Suprapubic skin (tissue), 4 donors: ENCODE data around the gene ANKRD11. TPM values are rescaled to one million over a fixed set of nuclear protein-coding genes. Genes with fewer than 3 reads are reported as not detected.
"Not testable (repeated sequence)": the region's sequence is repeated elsewhere in the genome, so short reads cannot be mapped to it uniquely, and the experiment has no call there.

Source experiments
- DNase-seq, 2 donors: peaks; one replicate each; pipeline ENCODE4 v3.0.0-alpha.2; 2019; ENCODE audit warnings: low spot score in 2 of 2
- H3K27ac ChIP-seq: fragments of 200-600 bp; sonication (generic); one replicate; pipeline ENCODE4 v1.5.1; 2019
- H3K27me3 ChIP-seq: fragments of 200-600 bp; sonication (generic); one replicate; pipeline ENCODE4 v1.5.1; 2019
- H3K36me3 ChIP-seq: fragments of 200-600 bp; sonication (generic); one replicate; pipeline ENCODE4 v1.5.1; 2019
- H3K4me1 ChIP-seq: fragments of 200-600 bp; sonication (generic); one replicate; pipeline ENCODE4 v1.5.1; 2019
- H3K4me3 ChIP-seq: fragments of 200-600 bp; sonication (generic); one replicate; pipeline ENCODE4 v1.5.1; 2019; ENCODE audit warnings: mild to moderate bottlenecking
- H3K9me3 ChIP-seq: fragments of 200-600 bp; sonication (generic); one replicate; pipeline ENCODE4 v1.5.1; 2019
- EP300 ChIP-seq: sonication (generic); formaldehyde crosslinking; IDR thresholded peaks from one replicate; pipeline ENCODE4 v1.6.1; 2017; ENCODE audit warnings: antibody characterized with exemption
- POLR2A ChIP-seq, 2 donors: fragments of 450-650 bp; IDR thresholded peaks; one replicate each; pipeline ENCODE4 v1.6.1; 2017; ENCODE audit warnings: antibody characterized with exemption in 2 of 2, mild to moderate bottlenecking in 2 of 2, moderate library complexity in 2 of 2
- POLR2AphosphoS5 ChIP-seq, 3 donors: sonication (generic); formaldehyde crosslinking; IDR thresholded peaks; one replicate each; pipeline ENCODE4 v1.6.1; 2017; ENCODE audit warnings: antibody characterized with exemption in 3 of 3
- WGBS: methylation state at CpG from one replicate; pipeline ENCODE4 v1.1.5; 2018; 5-methylcytosine and 5-hydroxymethylcytosine counted together
- total RNA-seq, 4 donors: library from RNA; depleted of rRNA; stranded (reverse); fragments of >200 nt; gene quantifications; one replicate each; pipeline ENCODE4 v1.1.0, GENCODE V29; 2016
- TF ChIP-seq, protein P1 (sequence below), 2 donors: fragments of 200-600 bp in 1 of 2; fragments of 450-650 bp in 1 of 2; sonication (generic) in 1 of 2; IDR thresholded peaks; one replicate each; pipeline ENCODE4 v1.5.1; 2016 to 2019; ENCODE audit warnings: antibody characterized with exemption in 2 of 2, mild to moderate bottlenecking in 1 of 2, moderate library complexity in 1 of 2

ANKRD11 gene
- total RNA-seq, 4 donors from 2014 or later, result 85.4 to 212 (median 127) TPM

DNA sequence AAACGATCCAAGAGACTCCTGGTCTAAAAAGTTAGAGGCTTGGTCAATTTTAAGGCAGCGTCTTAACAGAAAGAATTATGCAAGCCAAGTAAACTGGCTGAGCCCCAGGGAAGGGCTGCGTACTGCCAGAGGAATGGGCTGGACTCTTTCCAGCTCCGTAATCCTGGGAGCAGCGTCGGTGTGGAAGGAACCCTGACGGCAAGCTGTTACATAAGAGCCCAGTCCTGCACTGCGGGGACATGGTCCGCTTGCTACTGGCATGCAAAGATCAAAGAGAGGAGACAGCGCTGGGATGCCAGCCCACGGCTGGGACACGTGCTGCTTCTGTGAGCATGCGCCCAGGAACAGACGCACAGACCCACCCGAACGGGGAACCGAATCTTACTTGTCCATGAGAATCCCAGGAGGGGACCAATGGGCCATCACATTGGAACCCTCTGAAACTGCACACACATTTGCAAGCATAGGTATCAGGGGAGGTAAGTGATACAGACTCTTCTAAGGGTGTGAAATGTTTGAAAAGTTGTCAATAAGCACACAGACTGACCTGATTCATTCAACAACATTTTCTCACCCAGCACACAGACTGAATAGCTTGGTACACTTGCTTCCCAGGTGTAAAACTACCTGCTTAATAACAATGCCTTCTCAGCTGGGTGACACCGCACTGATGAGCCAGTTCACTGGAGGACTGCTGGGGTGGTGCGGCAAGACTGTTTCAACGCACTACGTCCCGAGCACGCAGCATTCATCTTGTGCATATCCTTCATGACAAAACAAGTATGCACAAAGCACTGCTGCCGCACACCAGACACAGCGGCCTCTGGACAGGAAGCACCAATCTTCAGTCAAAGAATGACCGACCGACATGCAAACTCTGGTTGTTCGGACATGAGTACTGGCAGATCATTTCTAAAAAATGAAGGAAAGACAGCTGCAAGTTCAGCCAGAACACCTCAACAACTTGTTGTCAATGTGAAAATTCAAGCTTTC is 94.9 kb downstream of the ANKRD11 start:
- no peaks in the 10 kb centered on the region for H3K27me3 ChIP-seq
- H3K36me3 ChIP-seq, result no peaks in the 10 kb centered on the region
- no peak overlapping the region for H3K27ac ChIP-seq
- 38% methylated on average over 28 of the region's 28 CpGs for WGBS
- H3K9me3 ChIP-seq, result no peaks in the 10 kb centered on the region
- peak; percentile 90 to 93 for DNase-seq
- TF ChIP-seq POLR2A (IDR thresholded peaks at IDR 0.05), result no peak
- TF ChIP-seq, protein P1, sequence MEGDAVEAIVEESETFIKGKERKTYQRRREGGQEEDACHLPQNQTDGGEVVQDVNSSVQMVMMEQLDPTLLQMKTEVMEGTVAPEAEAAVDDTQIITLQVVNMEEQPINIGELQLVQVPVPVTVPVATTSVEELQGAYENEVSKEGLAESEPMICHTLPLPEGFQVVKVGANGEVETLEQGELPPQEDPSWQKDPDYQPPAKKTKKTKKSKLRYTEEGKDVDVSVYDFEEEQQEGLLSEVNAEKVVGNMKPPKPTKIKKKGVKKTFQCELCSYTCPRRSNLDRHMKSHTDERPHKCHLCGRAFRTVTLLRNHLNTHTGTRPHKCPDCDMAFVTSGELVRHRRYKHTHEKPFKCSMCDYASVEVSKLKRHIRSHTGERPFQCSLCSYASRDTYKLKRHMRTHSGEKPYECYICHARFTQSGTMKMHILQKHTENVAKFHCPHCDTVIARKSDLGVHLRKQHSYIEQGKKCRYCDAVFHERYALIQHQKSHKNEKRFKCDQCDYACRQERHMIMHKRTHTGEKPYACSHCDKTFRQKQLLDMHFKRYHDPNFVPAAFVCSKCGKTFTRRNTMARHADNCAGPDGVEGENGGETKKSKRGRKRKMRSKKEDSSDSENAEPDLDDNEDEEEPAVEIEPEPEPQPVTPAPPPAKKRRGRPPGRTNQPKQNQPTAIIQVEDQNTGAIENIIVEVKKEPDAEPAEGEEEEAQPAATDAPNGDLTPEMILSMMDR (IDR thresholded peaks at IDR 0.05), result no peak
- TF ChIP-seq POLR2AphosphoS5 (IDR thresholded peaks at IDR 0.05), result peak in 2 of 3 donors; percentile 58 to 84
- TF ChIP-seq EP300, result peak; percentile 77
- peaks cover 55% of the 10 kb centered on the region for H3K4me1 ChIP-seq
- H3K4me3 ChIP-seq, result no peak overlapping the region

DNA sequence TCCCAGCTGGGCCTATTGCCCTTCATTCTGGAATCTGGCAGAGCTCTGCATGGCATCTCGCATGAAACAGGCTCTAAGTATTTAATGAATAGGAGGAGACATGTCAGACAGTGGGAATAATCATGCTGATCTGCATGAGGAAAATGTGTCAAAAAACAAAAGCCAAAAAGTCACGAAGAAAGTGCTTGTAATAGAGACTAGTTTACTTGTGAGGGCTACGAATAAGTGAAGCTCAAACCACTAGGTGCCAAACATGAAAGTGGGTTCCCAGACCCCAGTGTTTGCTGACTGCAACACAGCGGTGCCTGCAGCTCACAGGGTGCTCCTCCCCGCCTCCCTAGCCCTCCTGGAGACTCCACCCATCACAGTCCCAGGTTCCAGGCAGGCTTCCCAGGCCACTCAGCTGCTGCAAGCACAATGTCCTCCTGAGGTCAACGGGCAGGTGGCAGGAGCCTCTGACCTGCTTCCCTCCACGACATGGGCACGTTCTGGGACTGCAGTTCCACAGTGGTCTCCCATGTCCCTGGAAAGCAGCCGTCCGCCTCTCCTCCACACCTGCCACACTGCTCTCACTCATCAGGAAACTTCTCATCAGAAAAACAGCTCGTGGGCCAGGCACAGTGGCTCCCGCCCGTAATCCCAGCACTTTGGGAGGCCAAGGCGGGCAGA is 96.5 kb downstream of the ANKRD11 start:
- H3K36me3 ChIP-seq, result no peaks in the 10 kb centered on the region
- no peak overlapping the region for H3K27ac ChIP-seq
- no peak overlapping the region for H3K4me3 ChIP-seq
- no peak for DNase-seq
- 58% methylated on average over 14 of the region's 14 CpGs for WGBS
- no peaks in the 10 kb centered on the region for H3K9me3 ChIP-seq
- H3K4me1 ChIP-seq, result peaks cover 55% of the 10 kb centered on the region
- no peak for TF ChIP-seq POLR2A (IDR thresholded peaks at IDR 0.05)
- no peak for TF ChIP-seq POLR2AphosphoS5 (IDR thresholded peaks at IDR 0.05)
- TF ChIP-seq EP300, result no peak
- TF ChIP-seq, protein P1 (IDR thresholded peaks at IDR 0.05), result no peak
- no peaks in the 10 kb centered on the region for H3K27me3 ChIP-seq

DNA sequence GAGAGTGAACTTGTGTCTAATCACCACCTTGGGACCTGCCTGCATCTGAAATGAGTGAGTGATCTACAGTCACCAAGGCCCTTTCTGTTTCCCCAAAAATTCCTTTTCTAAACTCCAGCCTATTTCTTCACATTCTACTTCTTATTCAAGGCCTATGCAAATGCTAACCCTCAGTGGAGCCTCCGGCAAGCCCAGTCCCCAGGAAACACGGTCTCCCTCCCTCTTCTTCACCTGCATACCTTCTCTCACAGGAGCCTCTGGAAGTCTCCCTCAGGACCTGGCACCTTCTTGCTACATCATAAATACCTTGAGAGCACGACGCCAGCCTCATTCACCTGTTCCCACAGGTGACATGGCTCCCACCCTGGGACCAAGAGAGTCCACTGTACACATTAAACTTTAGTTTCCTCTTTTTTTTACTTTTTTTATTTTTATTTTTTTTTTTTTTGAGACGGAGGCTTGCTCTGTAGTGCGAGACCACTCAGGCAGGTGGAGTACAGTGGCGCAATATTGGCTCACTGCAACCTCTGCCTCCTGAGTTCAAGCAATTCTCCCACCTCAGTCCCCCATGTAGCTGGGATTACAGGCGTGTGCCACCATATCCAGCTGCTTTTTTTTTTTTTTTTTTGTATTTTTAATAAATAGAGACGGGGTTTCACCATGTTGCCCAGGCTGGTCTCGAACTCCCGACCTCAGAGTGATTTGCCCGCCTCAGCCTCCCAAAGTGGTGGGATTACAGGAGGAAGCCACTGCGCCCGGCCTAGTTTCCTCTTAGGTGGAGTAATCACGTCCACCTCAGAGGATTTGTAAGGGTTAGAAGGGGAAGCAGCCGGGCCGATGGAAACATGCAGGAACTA is 97.3 kb downstream of the ANKRD11 start:
- Histone ChIP-seq H3K4me3 (no peak overlapping the region), H3K27ac (no peak overlapping the region), H3K27me3 (no peaks in the 10 kb centered on the region), H3K9me3 (no peaks in the 10 kb centered on the region), H3K4me1 (peaks cover 55% of the 10 kb centered on the region), H3K36me3 (no peaks in the 10 kb centered on the region)
- TF ChIP-seq, protein P1 (IDR thresholded peaks at IDR 0.05), result no peak
- TF ChIP-seq POLR2AphosphoS5 (IDR thresholded peaks at IDR 0.05) (no peak), EP300 (no peak), POLR2A (IDR thresholded peaks at IDR 0.05) (no peak)
- no peak for DNase-seq
- WGBS, result 54% methylated on average over 17 of the region's 17 CpGs

DNA sequence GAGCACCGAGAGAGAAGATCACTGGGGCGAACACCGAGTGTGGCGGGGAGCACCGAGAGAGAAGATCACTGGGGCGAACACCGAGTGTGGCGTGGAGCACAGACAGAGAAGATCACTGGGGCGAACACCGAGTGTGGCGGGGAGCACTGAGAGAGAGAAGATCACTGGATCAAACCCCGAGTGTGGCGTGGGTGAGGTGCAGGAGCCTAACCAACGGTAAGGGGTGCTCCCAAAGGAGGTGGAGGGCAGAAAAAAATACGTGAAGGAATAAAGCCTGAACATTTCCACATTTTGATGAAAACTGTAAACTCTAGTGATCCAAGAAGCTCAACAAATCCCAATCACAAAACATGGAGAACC is 100.2 kb downstream of the ANKRD11 start:
- 93% methylated on average over 15 of the region's 15 CpGs for WGBS
- H3K4me1 ChIP-seq, result peaks cover 43% of the 10 kb centered on the region

DNA sequence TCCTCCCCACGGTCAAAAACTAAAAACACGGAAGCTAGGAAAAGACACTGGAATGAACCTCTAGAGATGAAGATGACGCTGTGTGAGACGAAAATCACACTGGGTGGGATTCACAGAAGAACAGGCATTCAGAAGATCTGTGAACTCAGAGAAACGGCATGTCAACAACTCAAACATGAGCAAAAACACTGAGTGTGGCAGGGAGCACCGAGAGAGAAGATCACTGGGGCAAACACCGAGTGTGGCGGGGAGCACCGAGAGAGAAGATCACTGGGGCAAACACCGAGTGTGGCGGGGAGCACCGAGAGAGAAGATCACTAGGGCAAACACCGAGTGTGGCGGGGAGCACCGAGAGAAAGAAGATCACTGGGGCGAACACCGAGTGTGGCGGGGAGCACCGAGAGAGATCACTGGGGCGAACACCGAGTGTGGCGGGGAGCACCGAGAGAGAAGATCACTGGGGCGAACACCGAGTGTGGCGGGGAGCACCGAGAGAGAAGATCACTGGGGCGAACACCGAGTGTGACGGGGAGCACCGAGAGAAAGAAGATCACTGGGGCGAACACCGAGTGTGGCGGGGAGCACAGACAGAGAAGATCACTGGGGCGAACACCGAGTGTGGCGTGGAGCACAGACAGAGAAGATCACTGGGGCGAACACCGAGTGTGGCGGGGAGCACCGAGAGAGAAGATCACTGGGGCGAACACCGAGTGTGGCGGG is 100.7 kb downstream of the ANKRD11 start:
- not testable (repeated sequence) for H3K36me3 ChIP-seq, H3K27ac ChIP-seq, DNase-seq, H3K9me3 ChIP-seq, H3K4me3 ChIP-seq, H3K27me3 ChIP-seq
- peaks cover 39% of the 10 kb centered on the region for H3K4me1 ChIP-seq
- 94% methylated on average over 44 of the region's 44 CpGs for WGBS

More for the DNA sequence above, 100.2 kb downstream of the ANKRD11 start:
- not testable (repeated sequence) for DNase-seq, H3K4me3 ChIP-seq, H3K27ac ChIP-seq, H3K36me3 ChIP-seq, H3K27me3 ChIP-seq, H3K9me3 ChIP-seq
